ENCODE results near the gene ORAI3. TPM values are rescaled to one million over a fixed set of nuclear protein-coding genes. Genes with fewer than 3 reads are reported as not detected.
A peak's percentile ranks its signal among the peaks of the same experiment; 100 is the strongest.
"Not testable (repeated sequence)": the region's sequence is repeated elsewhere in the genome, so short reads cannot be mapped to it uniquely, and the experiment has no call there.

Gene ORAI3
- polyA plus RNA-seq, 4 donors: 18.9 to 24.1 (median 20.3) TPM

GRCh38 chr16:30923554-30924075 lies 25.3 kb upstream of the ORAI3 start, which contains the start of gene FBXL19:
Gene FBXL19 (plus strand): TSS chr16:30923572. CDS start chr16:30925755, 2,183 bp downstream.
- peak in 1 of 4 donors; percentile 41 for DNase-seq (ENCODE audit: low read depth in 4 of 4, low spot score in 3 of 4)

- DNase-seq (ENCODE audit: low read depth in 4 of 4, low spot score in 3 of 4): no peak
Measured at GRCh38 chr16:30924076-30924912, 24.6 kb upstream of the ORAI3 start.

GRCh38 chr16:30924913-30925631 lies 23.8 kb upstream of the ORAI3 start:
- DNase-seq (ENCODE audit: low read depth in 4 of 4, low spot score in 3 of 4): no peak

GRCh38 chr16:30925632-30925987 lies 23.3 kb upstream of the ORAI3 start:
- DNase-seq (ENCODE audit: low read depth in 4 of 4, low spot score in 3 of 4): no peak

- no peak for DNase-seq (ENCODE audit: low read depth in 4 of 4, low spot score in 3 of 4)
Measured at GRCh38 chr16:30925995-30926811, 22.7 kb upstream of the ORAI3 start.

GRCh38 chr16:30926937-30927788 lies 21.7 kb upstream of the ORAI3 start:
- no peak for DNase-seq (ENCODE audit: low read depth in 4 of 4, low spot score in 3 of 4)

GRCh38 chr16:30927789-30928378 lies 21.0 kb upstream of the ORAI3 start:
- DNase-seq (ENCODE audit: low read depth in 4 of 4, low spot score in 3 of 4): peak in 2 of 4 donors; percentile 34 to 67

- DNase-seq (ENCODE audit: low read depth in 4 of 4, low spot score in 3 of 4): no peak
Measured at GRCh38 chr16:30928390-30928789, 20.5 kb upstream of the ORAI3 start.

- DNase-seq (ENCODE audit: low read depth in 4 of 4, low spot score in 3 of 4): no peak
Measured at GRCh38 chr16:30929167-30929566, 19.7 kb upstream of the ORAI3 start.

GRCh38 chr16:30930160-30930571 lies 18.7 kb upstream of the ORAI3 start:
- no peak for DNase-seq (ENCODE audit: low read depth in 4 of 4, low spot score in 3 of 4)

- DNase-seq (ENCODE audit: low read depth in 4 of 4, low spot score in 3 of 4): no peak
Measured at GRCh38 chr16:30931068-30931650, 17.7 kb upstream of the ORAI3 start.

- DNase-seq (ENCODE audit: low read depth in 4 of 4, low spot score in 3 of 4): no peak
Measured at GRCh38 chr16:30934827-30935557, 13.9 kb upstream of the ORAI3 start.

- no peak for DNase-seq (ENCODE audit: low read depth in 4 of 4, low spot score in 3 of 4)
Measured at GRCh38 chr16:30937692-30938091, 11.2 kb upstream of the ORAI3 start.

- DNase-seq (ENCODE audit: low read depth in 4 of 4, low spot score in 3 of 4): not testable (repeated sequence)
Measured at GRCh38 chr16:30939571-30939970, 9.3 kb upstream of the ORAI3 start.

GRCh38 chr16:30941600-30942425 lies 7.1 kb upstream of the ORAI3 start:
- peak in 1 of 4 donors; percentile 56 for DNase-seq (ENCODE audit: low read depth in 4 of 4, low spot score in 3 of 4)

- no peak for DNase-seq (ENCODE audit: low read depth in 4 of 4, low spot score in 3 of 4)
Measured at GRCh38 chr16:30942426-30942806, 6.5 kb upstream of the ORAI3 start.

GRCh38 chr16:30944352-30944751 lies 4.5 kb upstream of the ORAI3 start:
- DNase-seq (ENCODE audit: low read depth in 4 of 4, low spot score in 3 of 4): no peak
